Neural progenitor cell (in vitro differentiated cells): Measurements from ENCODE around the gene PDK4.

Source experiments
- EZH2 ChIP-seq: fragments of 200-600 bp; sonication (generic); IDR thresholded peaks from 2 replicates; pipeline ENCODE4 v1.6.1; 2017; ENCODE audit warnings: antibody characterized with exemption, mild to moderate bottlenecking, moderate library complexity
- TF ChIP-seq, protein P1 (sequence below): fragments of 200-600 bp; sonication (generic); IDR thresholded peaks from 2 replicates; pipeline ENCODE4 v1.5.1; 2017; ENCODE audit warnings: antibody characterized with exemption, mild to moderate bottlenecking

DNA sequence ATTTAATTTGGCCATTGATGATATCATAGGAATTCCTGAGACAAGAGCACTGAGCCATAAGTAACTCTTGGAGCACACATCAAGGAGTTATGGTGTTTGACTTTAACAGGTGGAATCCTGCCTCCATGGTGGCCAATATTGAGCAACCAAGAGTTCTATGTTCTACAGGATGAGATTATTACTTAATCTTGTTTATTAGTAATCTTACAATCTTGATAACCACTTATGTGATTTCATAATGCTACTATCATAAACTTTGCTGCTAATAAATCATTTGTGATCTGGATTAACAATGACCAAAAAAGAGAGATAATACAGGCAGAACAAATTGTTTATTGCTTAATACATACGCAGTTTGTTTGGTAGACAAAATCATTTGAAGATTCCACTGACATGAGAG lies 27.5 kb upstream of the PDK4 start:
- TF ChIP-seq, protein P1, sequence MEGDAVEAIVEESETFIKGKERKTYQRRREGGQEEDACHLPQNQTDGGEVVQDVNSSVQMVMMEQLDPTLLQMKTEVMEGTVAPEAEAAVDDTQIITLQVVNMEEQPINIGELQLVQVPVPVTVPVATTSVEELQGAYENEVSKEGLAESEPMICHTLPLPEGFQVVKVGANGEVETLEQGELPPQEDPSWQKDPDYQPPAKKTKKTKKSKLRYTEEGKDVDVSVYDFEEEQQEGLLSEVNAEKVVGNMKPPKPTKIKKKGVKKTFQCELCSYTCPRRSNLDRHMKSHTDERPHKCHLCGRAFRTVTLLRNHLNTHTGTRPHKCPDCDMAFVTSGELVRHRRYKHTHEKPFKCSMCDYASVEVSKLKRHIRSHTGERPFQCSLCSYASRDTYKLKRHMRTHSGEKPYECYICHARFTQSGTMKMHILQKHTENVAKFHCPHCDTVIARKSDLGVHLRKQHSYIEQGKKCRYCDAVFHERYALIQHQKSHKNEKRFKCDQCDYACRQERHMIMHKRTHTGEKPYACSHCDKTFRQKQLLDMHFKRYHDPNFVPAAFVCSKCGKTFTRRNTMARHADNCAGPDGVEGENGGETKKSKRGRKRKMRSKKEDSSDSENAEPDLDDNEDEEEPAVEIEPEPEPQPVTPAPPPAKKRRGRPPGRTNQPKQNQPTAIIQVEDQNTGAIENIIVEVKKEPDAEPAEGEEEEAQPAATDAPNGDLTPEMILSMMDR: no peak
- TF ChIP-seq EZH2: no peak
